ENCODE data around the gene FMN2.

Gene FMN2

GRCh38 chr1:240423246-240423924 is 331.7 kb downstream of the FMN2 start:
- no peaks in the 10 kb centered on the region for H3K36me3 ChIP-seq (ENCODE audit: control insufficient read depth, insufficient read depth, low read length)
- no peaks in the 10 kb centered on the region for H3K4me1 ChIP-seq (ENCODE audit: control insufficient read depth, insufficient read depth, low read length, poor library complexity, severe bottlenecking)
- H3K9me3 ChIP-seq (ENCODE audit: control insufficient read depth, low read length): no peaks in the 10 kb centered on the region
- no peak overlapping the region for H3K27ac ChIP-seq (ENCODE audit: low read depth, low read length, severe bottlenecking)
- H3K4me3 ChIP-seq (ENCODE audit: extremely low read depth, insufficient read depth, low read length, poor library complexity, severe bottlenecking): no peak overlapping the region
- 80% methylated on average over 4 of the region's 6 CpGs; no CpG with 5 or more reads in 1 of the 2 experiments for WGBS, 2 experiments (ENCODE audit: insufficient coverage in 2 of 2)

- H3K36me3 ChIP-seq (ENCODE audit: control insufficient read depth, insufficient read depth, low read length): no peaks in the 10 kb centered on the region
- no peaks in the 10 kb centered on the region for H3K4me1 ChIP-seq (ENCODE audit: control insufficient read depth, insufficient read depth, low read length, poor library complexity, severe bottlenecking)
- no peak overlapping the region for H3K4me3 ChIP-seq (ENCODE audit: extremely low read depth, insufficient read depth, low read length, poor library complexity, severe bottlenecking)
- no peak overlapping the region for H3K27ac ChIP-seq (ENCODE audit: low read depth, low read length, severe bottlenecking)
- 65 to 84% methylated on average over 4 to 5 of the region's 7 CpGs for WGBS, 2 experiments (ENCODE audit: insufficient coverage in 2 of 2)
- no peaks in the 10 kb centered on the region for H3K9me3 ChIP-seq (ENCODE audit: control insufficient read depth, low read length)
These were observed 333.2 kb downstream of the FMN2 start for GRCh38 chr1:240424740-240425464.

- Histone ChIP-seq H3K4me1 (ENCODE audit: control insufficient read depth, insufficient read depth, low read length, poor library complexity, severe bottlenecking) (no peaks in the 10 kb centered on the region), H3K9me3 (ENCODE audit: control insufficient read depth, low read length) (no peaks in the 10 kb centered on the region), H3K4me3 (ENCODE audit: extremely low read depth, insufficient read depth, low read length, poor library complexity, severe bottlenecking) (no peak overlapping the region), H3K36me3 (ENCODE audit: control insufficient read depth, insufficient read depth, low read length) (no peaks in the 10 kb centered on the region), H3K27ac (ENCODE audit: low read depth, low read length, severe bottlenecking) (no peak overlapping the region)
- no CpG with 5 or more reads among the region's 2 CpGs for WGBS, 2 experiments (ENCODE audit: insufficient coverage in 2 of 2)
These were observed 334.4 kb downstream of the FMN2 start for GRCh38 chr1:240426051-240426450.

- H3K4me3 ChIP-seq (ENCODE audit: extremely low read depth, insufficient read depth, low read length, poor library complexity, severe bottlenecking): no peak overlapping the region
- H3K27ac ChIP-seq (ENCODE audit: low read depth, low read length, severe bottlenecking): no peak overlapping the region
- no peaks in the 10 kb centered on the region for H3K9me3 ChIP-seq (ENCODE audit: control insufficient read depth, low read length)
- no peaks in the 10 kb centered on the region for H3K4me1 ChIP-seq (ENCODE audit: control insufficient read depth, insufficient read depth, low read length, poor library complexity, severe bottlenecking)
- 93 to 98% methylated on average over 5 to 7 of the region's 9 CpGs for whole genome bisulfite sequencing, 2 experiments (ENCODE audit: insufficient coverage in 2 of 2)
- H3K36me3 ChIP-seq (ENCODE audit: control insufficient read depth, insufficient read depth, low read length): no peaks in the 10 kb centered on the region
These were observed 344.4 kb downstream of the FMN2 start for GRCh38 chr1:240435996-240436566.

- Histone ChIP-seq H3K9me3 (ENCODE audit: control insufficient read depth, low read length) (no peaks in the 10 kb centered on the region), H3K36me3 (ENCODE audit: control insufficient read depth, insufficient read depth, low read length) (no peaks in the 10 kb centered on the region), H3K4me1 (ENCODE audit: control insufficient read depth, insufficient read depth, low read length, poor library complexity, severe bottlenecking) (no peaks in the 10 kb centered on the region), H3K4me3 (ENCODE audit: extremely low read depth, insufficient read depth, low read length, poor library complexity, severe bottlenecking) (no peak overlapping the region), H3K27ac (ENCODE audit: low read depth, low read length, severe bottlenecking) (no peak overlapping the region)
- 75 to 100% methylated on average over 1 of the region's 1 CpG for WGBS, 2 experiments (ENCODE audit: insufficient coverage in 2 of 2)
These were observed 350.0 kb downstream of the FMN2 start for GRCh38 chr1:240441669-240442068.

- Histone ChIP-seq H3K4me1 (ENCODE audit: control insufficient read depth, insufficient read depth, low read length, poor library complexity, severe bottlenecking) (no peaks in the 10 kb centered on the region), H3K36me3 (ENCODE audit: control insufficient read depth, insufficient read depth, low read length) (no peaks in the 10 kb centered on the region), H3K9me3 (ENCODE audit: control insufficient read depth, low read length) (no peaks in the 10 kb centered on the region), H3K27ac (ENCODE audit: low read depth, low read length, severe bottlenecking) (no peak overlapping the region), H3K4me3 (ENCODE audit: extremely low read depth, insufficient read depth, low read length, poor library complexity, severe bottlenecking) (no peak overlapping the region)
- 90 to 95% methylated on average over 3 of the region's 3 CpGs for WGBS, 2 experiments (ENCODE audit: insufficient coverage in 2 of 2)
These were observed 353.7 kb downstream of the FMN2 start for GRCh38 chr1:240445369-240445768.

- no peaks in the 10 kb centered on the region for H3K36me3 ChIP-seq (ENCODE audit: control insufficient read depth, insufficient read depth, low read length)
- H3K9me3 ChIP-seq (ENCODE audit: control insufficient read depth, low read length): no peaks in the 10 kb centered on the region
- WGBS, 2 experiments (ENCODE audit: insufficient coverage in 2 of 2): no CpG with 5 or more reads among the region's 7 CpGs
- H3K4me3 ChIP-seq (ENCODE audit: extremely low read depth, insufficient read depth, low read length, poor library complexity, severe bottlenecking): no peak overlapping the region
- H3K4me1 ChIP-seq (ENCODE audit: control insufficient read depth, insufficient read depth, low read length, poor library complexity, severe bottlenecking): no peaks in the 10 kb centered on the region
- no peak overlapping the region for H3K27ac ChIP-seq (ENCODE audit: low read depth, low read length, severe bottlenecking)
These were observed 363.6 kb downstream of the FMN2 start for GRCh38 chr1:240455228-240455821.

- Histone ChIP-seq H3K4me1 (ENCODE audit: control insufficient read depth, insufficient read depth, low read length, poor library complexity, severe bottlenecking) (no peaks in the 10 kb centered on the region), H3K36me3 (ENCODE audit: control insufficient read depth, insufficient read depth, low read length) (no peaks in the 10 kb centered on the region), H3K9me3 (ENCODE audit: control insufficient read depth, low read length) (no peaks in the 10 kb centered on the region), H3K27ac (ENCODE audit: low read depth, low read length, severe bottlenecking) (no peak overlapping the region), H3K4me3 (ENCODE audit: extremely low read depth, insufficient read depth, low read length, poor library complexity, severe bottlenecking) (no peak overlapping the region)
- WGBS, 2 experiments (ENCODE audit: insufficient coverage in 2 of 2): 100% methylated on average over 1 to 2 of the region's 5 CpGs
These were observed 365.5 kb downstream of the FMN2 start for GRCh38 chr1:240457203-240457602.

GRCh38 chr1:240462277-240462676 is 370.6 kb downstream of the FMN2 start:
- Histone ChIP-seq H3K4me1 (ENCODE audit: control insufficient read depth, insufficient read depth, low read length, poor library complexity, severe bottlenecking) (peaks cover 13% of the 10 kb centered on the region), H3K4me3 (ENCODE audit: extremely low read depth, insufficient read depth, low read length, poor library complexity, severe bottlenecking) (no peak overlapping the region), H3K27ac (ENCODE audit: low read depth, low read length, severe bottlenecking) (no peak overlapping the region), H3K9me3 (ENCODE audit: control insufficient read depth, low read length) (no peaks in the 10 kb centered on the region), H3K36me3 (ENCODE audit: control insufficient read depth, insufficient read depth, low read length) (no peaks in the 10 kb centered on the region)
- 89 to 100% methylated on average over 1 to 2 of the region's 3 CpGs for WGBS, 2 experiments (ENCODE audit: insufficient coverage in 2 of 2)

- WGBS, 2 experiments (ENCODE audit: insufficient coverage in 2 of 2): 84 to 93% methylated on average over 7 of the region's 7 CpGs
These were observed 371.2 kb downstream of the FMN2 start for GRCh38 chr1:240462766-240463395.

More at GRCh38 chr1:240462766-240463395, 371.2 kb downstream of the FMN2 start:
- no peak overlapping the region for H3K27ac ChIP-seq (ENCODE audit: low read depth, low read length, severe bottlenecking)
- peaks cover 13% of the 10 kb centered on the region for H3K4me1 ChIP-seq (ENCODE audit: control insufficient read depth, insufficient read depth, low read length, poor library complexity, severe bottlenecking)
- H3K36me3 ChIP-seq (ENCODE audit: control insufficient read depth, insufficient read depth, low read length): no peaks in the 10 kb centered on the region
- no peaks in the 10 kb centered on the region for H3K9me3 ChIP-seq (ENCODE audit: control insufficient read depth, low read length)
- H3K4me3 ChIP-seq (ENCODE audit: extremely low read depth, insufficient read depth, low read length, poor library complexity, severe bottlenecking): no peak overlapping the region

Measured in mesodermal cell (in vitro differentiated cells).